Smooth muscle cell of the pulmonary artery (primary cell): ENCODE measurements around the gene ABCC9. TPM values are rescaled to one million over a fixed set of nuclear protein-coding genes. Genes with fewer than 3 reads are reported as not detected.

ENCODE experiments used
- total RNA-seq: library from RNA; depleted of rRNA; stranded (reverse); fragments of >200 nt; gene quantifications from 2 replicates; pipeline ENCODE4 v1.2.3, GENCODE V29; 2014

The ABCC9 gene
- total RNA-seq, result 22.9 and 46.0 TPM in 2 replicates

GRCh38 chr12:21940549-21941505 is at the start of gene ABCC9:
ABCC9 (minus strand) TSS chr12:21941426; CDS start chr12:21936674, 4,752 bp downstream.

GRCh38 chr12:21774358-21775132 is 166.7 kb downstream of the ABCC9 start, which contains the start of gene KCNJ8:
KCNJ8 (minus strand) TSS chr12:21774706; CDS start chr12:21773616, 1,090 bp downstream.

Other genes starting within 250 kb of the ABCC9 start
- gene KCNJ8, start 166.7 kb downstream of the ABCC9 start, total RNA-seq, result 9.1 and 16.6 TPM in 2 replicates
- gene CMAS, start 104.8 kb upstream of the ABCC9 start, total RNA-seq, result 24.1 and 26.0 TPM in 2 replicates